K562 (cell line): Measurements from ENCODE around the gene ICAM1. TPM values are rescaled to one million over a fixed set of nuclear protein-coding genes. Genes with fewer than 3 reads are reported as not detected.

ENCODE experiments used
- EGR1 ChIP-seq: fragments of 450-650 bp; conservative IDR thresholded peaks from 2 replicates; pipeline ENCODE4 v1.6.1; 2017; ENCODE audit warnings: mild to moderate bottlenecking
- ILK ChIP-seq: fragments of 450-650 bp; IDR thresholded peaks from 2 replicates; pipeline ENCODE4 v1.6.1; 2016; ENCODE audit warnings: missing genetic modification characterization, low read depth, mild to moderate bottlenecking, missing compliant biosample characterization, moderate library complexity, borderline replicate concordance
- MEF2A ChIP-seq: IDR thresholded peaks from 2 replicates; pipeline ENCODE4 v1.6.1; 2011; ENCODE audit warnings: low read depth, mild to moderate bottlenecking, low read length, moderate library complexity; ENCODE audit not compliant: control insufficient read depth
- NBN ChIP-seq: fragments of 450-650 bp; IDR thresholded peaks from 2 replicates; pipeline ENCODE4 v1.6.1; 2016; ENCODE audit warnings: low read depth, mild to moderate bottlenecking
- NCOA6 ChIP-seq: fragments of 450-650 bp; IDR thresholded peaks from 2 replicates; pipeline ENCODE4 v1.6.1; 2017; ENCODE audit warnings: mild to moderate bottlenecking
- PPARD ChIP-seq: fragments of 250-450 bp; sonication (Bioruptor Pico); IDR thresholded peaks from 2 replicates; pipeline ENCODE4 v1.8.0; 2022; ENCODE audit warnings: inconsistent platforms, mild to moderate bottlenecking, moderate library complexity
- PRMT5 ChIP-seq: sonication (generic); formaldehyde crosslinking; IDR thresholded peaks from 2 replicates; pipeline ENCODE4 v1.5.0; 2020; ENCODE audit warnings: missing genetic modification reagents
- RNF2 ChIP-seq: sonication (generic); IDR thresholded peaks from 2 replicates; pipeline ENCODE4 v1.6.1; 2016
- SRSF3 ChIP-seq: fragments of 200-400 bp; formaldehyde crosslinking; IDR thresholded peaks from 2 replicates; pipeline ENCODE4 v1.6.1; 2016; ENCODE audit warnings: mild to moderate bottlenecking, low read length, moderate library complexity; ENCODE audit not compliant: insufficient read depth
- ZNF24 ChIP-seq: fragments of 450-650 bp; IDR thresholded peaks from 2 replicates; pipeline ENCODE4 v1.6.1; 2016
- polyA plus RNA-seq, 8 experiments: library from polyadenylated mRNA; depleted of rRNA in 4 of 8; stranded (reverse) in 5 of 8; unstranded in 3 of 8; fragments of >200 nt; fragmentation: Nextera tagmentation in 2 of 8; fragmentation: Illumina TruSeq in 1 of 8; extraction: Ambion mirVana in 2 of 8; extraction: Trizol in 1 of 8; gene quantifications; 2 replicates each; pipeline versions ENCODE4 v1.2.1 to v1.2.3, GENCODE V29; 2011 to 2014; ENCODE audit warnings: inconsistent platforms in 1 of 8, missing spikeins in 1 of 8
- total RNA-seq, 7 experiments: library from RNA; depleted of rRNA in 6 of 7; stranded (reverse); fragments of >200 nt in 6 of 7; fragmentation: Illumina TruSeq in 2 of 7; extraction: Trizol in 2 of 7; gene quantifications; 2 replicates each; pipeline versions ENCODE4 v1.2.1 to v1.2.3, GENCODE V29; 2011 to 2021; ENCODE audit warnings: low replicate concordance in 1 of 7
- TF ChIP-seq, protein P1 (sequence below): fragments of 450-650 bp; IDR thresholded peaks from 2 replicates; pipeline ENCODE4 v1.6.1; 2017; ENCODE audit warnings: antibody characterized with exemption, mild to moderate bottlenecking
- TF ChIP-seq, protein P2 (sequence below), 2 experiments: IDR thresholded peaks; 2 replicates each; pipeline ENCODE4 v1.6.1; 2011; ENCODE audit warnings: borderline replicate concordance in 1 of 2, control low read depth in 1 of 2, low read depth in 1 of 2, low read length in 1 of 2, mild to moderate bottlenecking in 1 of 2, mixed read lengths in 1 of 2, moderate library complexity in 1 of 2; ENCODE audit not compliant: insufficient read depth in 1 of 2, insufficient read length in 1 of 2, poor library complexity in 1 of 2, severe bottlenecking in 1 of 2; ENCODE audit errors: extremely low read depth in 1 of 2
- TF ChIP-seq, protein P3 (sequence below): fragments of 450-650 bp; IDR thresholded peaks from 2 replicates; pipeline ENCODE4 v1.7.1; 2018; ENCODE audit warnings: mild to moderate bottlenecking, low read depth; ENCODE audit not compliant: partially characterized antibody
- TF ChIP-seq, protein P4 (sequence below): sonication (generic); formaldehyde crosslinking; IDR thresholded peaks from 2 replicates; pipeline ENCODE4 v1.8.0; 2022; ENCODE audit warnings: missing genetic modification reagents, mild to moderate bottlenecking, borderline replicate concordance
- TF ChIP-seq, protein P5 (sequence below): sonication (generic); formaldehyde crosslinking; IDR thresholded peaks from 2 replicates; pipeline ENCODE4 v1.8.0; 2023; ENCODE audit warnings: mild to moderate bottlenecking, missing genetic modification reagents

The ICAM1 gene
- total and polyA plus RNA-seq, 9 of the 15 experiments (the other 6 are each of a cell fraction or from before 2014, with no cell fraction given), result 2.3 to 24.4 (median 13.4) TPM

DNA sequence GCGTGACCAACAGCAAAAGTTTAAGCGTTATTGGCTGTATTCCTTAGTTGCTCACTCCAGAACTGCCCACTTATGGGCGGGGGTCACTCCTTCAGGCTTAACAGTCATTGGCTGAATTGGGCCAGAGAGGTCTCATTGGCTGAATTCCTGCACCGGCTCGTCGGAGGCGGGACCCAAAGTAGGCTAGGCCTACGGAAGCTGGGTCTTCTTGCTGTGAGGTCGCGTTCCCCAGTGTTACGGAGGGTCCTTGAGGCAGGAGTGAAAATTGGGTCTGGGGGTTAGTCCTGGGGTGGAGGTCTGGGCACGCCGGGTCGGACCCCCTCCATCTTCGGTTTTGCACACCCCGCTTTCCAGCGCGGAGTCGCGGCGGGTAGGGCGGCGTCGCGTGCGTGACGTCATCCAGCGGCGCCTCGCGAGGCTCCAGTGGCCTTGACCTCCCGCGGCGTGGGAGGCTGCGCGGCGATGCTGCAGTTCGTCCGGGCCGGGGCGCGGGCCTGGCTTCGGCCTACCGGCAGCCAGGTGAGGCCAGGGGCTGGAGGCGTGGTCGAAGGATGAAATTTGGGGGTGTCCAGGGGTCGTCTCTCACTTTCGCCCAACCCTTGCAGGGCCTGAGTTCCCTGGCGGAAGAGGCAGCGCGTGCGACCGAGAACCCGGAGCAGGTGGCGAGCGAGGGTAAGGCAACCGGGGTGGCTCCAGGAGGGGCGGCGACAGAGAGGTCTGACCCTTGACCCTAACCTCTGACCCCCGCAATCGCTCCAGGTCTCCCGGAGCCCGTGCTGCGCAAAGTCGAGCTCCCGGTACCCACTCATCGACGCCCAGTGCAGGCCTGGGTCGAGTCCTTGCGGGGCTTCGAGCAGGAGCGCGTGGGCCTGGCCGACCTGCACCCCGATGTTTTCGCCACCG, 18.9 kb upstream of the ICAM1 start, which contains the start of gene MRPL4 (continued):
- TF ChIP-seq, protein P1, sequence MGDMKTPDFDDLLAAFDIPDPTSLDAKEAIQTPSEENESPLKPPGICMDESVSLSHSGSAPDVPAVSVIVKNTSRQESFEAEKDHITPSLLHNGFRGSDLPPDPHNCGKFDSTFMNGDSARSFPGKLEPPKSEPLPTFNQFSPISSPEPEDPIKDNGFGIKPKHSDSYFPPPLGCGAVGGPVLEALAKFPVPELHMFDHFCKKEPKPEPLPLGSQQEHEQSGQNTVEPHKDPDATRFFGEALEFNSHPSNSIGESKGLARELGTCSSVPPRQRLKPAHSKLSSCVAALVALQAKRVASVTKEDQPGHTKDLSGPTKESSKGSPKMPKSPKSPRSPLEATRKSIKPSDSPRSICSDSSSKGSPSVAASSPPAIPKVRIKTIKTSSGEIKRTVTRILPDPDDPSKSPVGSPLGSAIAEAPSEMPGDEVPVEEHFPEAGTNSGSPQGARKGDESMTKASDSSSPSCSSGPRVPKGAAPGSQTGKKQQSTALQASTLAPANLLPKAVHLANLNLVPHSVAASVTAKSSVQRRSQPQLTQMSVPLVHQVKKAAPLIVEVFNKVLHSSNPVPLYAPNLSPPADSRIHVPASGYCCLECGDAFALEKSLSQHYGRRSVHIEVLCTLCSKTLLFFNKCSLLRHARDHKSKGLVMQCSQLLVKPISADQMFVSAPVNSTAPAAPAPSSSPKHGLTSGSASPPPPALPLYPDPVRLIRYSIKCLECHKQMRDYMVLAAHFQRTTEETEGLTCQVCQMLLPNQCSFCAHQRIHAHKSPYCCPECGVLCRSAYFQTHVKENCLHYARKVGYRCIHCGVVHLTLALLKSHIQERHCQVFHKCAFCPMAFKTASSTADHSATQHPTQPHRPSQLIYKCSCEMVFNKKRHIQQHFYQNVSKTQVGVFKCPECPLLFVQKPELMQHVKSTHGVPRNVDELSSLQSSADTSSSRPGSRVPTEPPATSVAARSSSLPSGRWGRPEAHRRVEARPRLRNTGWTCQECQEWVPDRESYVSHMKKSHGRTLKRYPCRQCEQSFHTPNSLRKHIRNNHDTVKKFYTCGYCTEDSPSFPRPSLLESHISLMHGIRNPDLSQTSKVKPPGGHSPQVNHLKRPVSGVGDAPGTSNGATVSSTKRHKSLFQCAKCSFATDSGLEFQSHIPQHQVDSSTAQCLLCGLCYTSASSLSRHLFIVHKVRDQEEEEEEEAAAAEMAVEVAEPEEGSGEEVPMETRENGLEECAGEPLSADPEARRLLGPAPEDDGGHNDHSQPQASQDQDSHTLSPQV, result peak; percentile 85
- TF ChIP-seq NBN (peak; percentile 96), NCOA6 (no peak), PPARD (CRISPR knock-in tag) (no peak), ZNF24 (0 out of 2 replicates have a peak, but pooled peaks have one; percentile 8), SRSF3 (no peak), RNF2 (peak; percentile 71), ILK (tag) (no peak), MEF2A (no peak), PRMT5 (0 out of 2 replicates have a peak, but pooled peaks have one; percentile 9), EGR1 (peak; percentile 93)
- TF ChIP-seq, protein P2, sequence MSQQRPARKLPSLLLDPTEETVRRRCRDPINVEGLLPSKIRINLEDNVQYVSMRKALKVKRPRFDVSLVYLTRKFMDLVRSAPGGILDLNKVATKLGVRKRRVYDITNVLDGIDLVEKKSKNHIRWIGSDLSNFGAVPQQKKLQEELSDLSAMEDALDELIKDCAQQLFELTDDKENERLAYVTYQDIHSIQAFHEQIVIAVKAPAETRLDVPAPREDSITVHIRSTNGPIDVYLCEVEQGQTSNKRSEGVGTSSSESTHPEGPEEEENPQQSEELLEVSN (IDR thresholded peaks at IDR 0.05; ENCODE audit: borderline replicate concordance in 1 of 2, extremely low read depth in 1 of 2, insufficient read depth in 1 of 2, insufficient read length in 1 of 2, low read depth in 1 of 2, low read length in 1 of 2, poor library complexity in 1 of 2, severe bottlenecking in 1 of 2), result peak; percentile 72 to 74
- TF ChIP-seq, protein P3, sequence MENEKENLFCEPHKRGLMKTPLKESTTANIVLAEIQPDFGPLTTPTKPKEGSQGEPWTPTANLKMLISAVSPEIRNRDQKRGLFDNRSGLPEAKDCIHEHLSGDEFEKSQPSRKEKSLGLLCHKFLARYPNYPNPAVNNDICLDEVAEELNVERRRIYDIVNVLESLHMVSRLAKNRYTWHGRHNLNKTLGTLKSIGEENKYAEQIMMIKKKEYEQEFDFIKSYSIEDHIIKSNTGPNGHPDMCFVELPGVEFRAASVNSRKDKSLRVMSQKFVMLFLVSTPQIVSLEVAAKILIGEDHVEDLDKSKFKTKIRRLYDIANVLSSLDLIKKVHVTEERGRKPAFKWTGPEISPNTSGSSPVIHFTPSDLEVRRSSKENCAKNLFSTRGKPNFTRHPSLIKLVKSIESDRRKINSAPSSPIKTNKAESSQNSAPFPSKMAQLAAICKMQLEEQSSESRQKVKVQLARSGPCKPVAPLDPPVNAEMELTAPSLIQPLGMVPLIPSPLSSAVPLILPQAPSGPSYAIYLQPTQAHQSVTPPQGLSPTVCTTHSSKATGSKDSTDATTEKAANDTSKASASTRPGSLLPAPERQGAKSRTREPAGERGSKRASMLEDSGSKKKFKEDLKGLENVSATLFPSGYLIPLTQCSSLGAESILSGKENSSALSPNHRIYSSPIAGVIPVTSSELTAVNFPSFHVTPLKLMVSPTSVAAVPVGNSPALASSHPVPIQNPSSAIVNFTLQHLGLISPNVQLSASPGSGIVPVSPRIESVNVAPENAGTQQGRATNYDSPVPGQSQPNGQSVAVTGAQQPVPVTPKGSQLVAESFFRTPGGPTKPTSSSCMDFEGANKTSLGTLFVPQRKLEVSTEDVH, result peak; percentile 91
- TF ChIP-seq, protein P4, sequence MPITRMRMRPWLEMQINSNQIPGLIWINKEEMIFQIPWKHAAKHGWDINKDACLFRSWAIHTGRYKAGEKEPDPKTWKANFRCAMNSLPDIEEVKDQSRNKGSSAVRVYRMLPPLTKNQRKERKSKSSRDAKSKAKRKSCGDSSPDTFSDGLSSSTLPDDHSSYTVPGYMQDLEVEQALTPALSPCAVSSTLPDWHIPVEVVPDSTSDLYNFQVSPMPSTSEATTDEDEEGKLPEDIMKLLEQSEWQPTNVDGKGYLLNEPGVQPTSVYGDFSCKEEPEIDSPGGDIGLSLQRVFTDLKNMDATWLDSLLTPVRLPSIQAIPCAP (CRISPR knock-in tag), result peak; percentile 48; the same call in 1 of the 2 replicates
- TF ChIP-seq, protein P5, sequence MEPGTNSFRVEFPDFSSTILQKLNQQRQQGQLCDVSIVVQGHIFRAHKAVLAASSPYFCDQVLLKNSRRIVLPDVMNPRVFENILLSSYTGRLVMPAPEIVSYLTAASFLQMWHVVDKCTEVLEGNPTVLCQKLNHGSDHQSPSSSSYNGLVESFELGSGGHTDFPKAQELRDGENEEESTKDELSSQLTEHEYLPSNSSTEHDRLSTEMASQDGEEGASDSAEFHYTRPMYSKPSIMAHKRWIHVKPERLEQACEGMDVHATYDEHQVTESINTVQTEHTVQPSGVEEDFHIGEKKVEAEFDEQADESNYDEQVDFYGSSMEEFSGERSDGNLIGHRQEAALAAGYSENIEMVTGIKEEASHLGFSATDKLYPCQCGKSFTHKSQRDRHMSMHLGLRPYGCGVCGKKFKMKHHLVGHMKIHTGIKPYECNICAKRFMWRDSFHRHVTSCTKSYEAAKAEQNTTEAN (CRISPR knock-in tag), result peak; percentile 82; the same call in 1 of the 2 replicates
